Transverse colon (tissue), 4 donors: ENCODE measurements around the gene TMEM171.

Experiments
- CTCF ChIP-seq, 5 experiments: fragments of 200-600 bp in 3 of 5; fragments of 450-650 bp in 2 of 5; sonication (generic) in 3 of 5; IDR thresholded peaks; 1 replicate in 2 of 5; 2 replicates in 3 of 5; pipeline ENCODE4 v1.5.1; 2016 to 2017; ENCODE audit warnings: antibody characterized with exemption in 5 of 5, inconsistent platforms in 3 of 5, mild to moderate bottlenecking in 2 of 5, moderate library complexity in 1 of 5
- EP300 ChIP-seq: sonication (generic); formaldehyde crosslinking; IDR thresholded peaks from one replicate; pipeline ENCODE4 v1.6.1; 2017; ENCODE audit warnings: antibody characterized with exemption, low read depth
- POLR2A ChIP-seq: fragments of 450-650 bp; IDR thresholded peaks from one replicate; pipeline ENCODE4 v1.6.1; 2016; ENCODE audit warnings: antibody characterized with exemption, mild to moderate bottlenecking, moderate library complexity
- POLR2AphosphoS5 ChIP-seq, 3 donors: sonication (generic); formaldehyde crosslinking; IDR thresholded peaks; one replicate each; pipeline ENCODE4 v1.6.1; 2016; ENCODE audit warnings: antibody characterized with exemption in 3 of 3

DNA sequence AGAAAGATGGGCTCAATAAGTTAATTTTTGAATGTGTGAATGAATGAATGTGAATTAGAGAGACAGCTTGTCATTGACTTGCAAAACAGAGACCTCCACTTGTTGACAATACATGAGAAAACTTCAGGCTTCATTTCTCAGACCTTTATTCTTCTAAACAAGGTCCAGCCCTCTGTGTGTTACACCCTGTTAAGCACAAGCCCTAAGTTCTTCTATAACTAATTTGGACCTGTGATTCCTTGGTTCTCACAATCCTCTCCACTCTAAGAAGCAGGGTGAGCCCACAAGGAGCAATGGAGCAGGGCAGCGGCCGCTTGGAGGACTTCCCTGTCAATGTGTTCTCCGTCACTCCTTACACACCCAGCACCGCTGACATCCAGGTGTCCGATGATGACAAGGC lies 52.6 kb downstream of the TMEM171 start, which contains the start of gene TMEM174:
- TF ChIP-seq CTCF (IDR thresholded peaks at IDR 0.05) (no peak), EP300 (no peak), POLR2A (no peak), POLR2AphosphoS5 (IDR thresholded peaks at IDR 0.05) (no peak)
